Measurements from ENCODE around the gene SPOUT1.

DNA sequence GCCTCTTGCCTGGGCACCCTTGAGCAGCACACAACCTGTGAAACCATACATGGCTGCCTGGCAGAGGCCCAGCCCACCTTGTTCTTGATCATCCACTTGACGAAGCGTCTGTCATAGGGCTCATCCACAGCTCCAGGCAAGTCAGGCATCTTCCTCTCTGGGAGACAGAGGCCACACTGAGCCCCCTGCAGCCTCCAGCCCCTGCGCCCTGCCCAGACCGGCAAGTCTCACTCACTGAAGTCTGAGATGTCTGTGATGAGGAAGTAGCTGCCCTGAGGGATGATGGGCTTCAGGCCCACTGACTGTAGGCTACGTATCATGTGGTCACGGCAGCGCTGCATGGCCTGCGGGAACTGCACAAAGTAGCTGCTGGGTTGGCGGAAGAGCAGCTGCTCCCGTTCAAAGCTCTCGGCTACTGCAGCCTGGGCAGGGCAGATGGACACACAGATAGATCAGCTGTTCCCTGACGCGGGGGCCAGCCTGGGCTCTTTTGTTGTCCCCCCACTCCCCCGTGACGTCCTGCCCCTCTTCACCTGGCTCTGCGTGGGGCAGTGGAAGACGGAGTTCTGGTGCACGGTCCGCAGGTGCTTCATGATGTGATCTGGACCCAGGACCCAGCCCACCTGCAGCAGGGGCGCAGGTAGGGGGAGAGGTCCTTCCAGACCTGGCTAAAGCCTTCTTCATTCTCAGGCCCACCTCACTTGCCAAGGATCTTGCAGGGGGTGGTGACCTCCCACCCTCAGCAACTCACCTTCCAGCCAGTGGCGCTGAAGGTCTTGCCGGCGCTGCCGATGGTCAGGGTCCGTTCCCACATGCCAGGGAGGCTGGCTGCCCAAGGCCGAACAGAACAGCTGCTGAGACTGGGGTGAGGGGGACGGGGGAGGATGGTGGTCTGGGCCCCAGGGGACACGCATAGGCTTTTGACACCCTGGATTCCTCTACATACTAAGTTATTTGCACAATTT, 5.9 kb upstream of the SPOUT1 start:
- no peak for TF ChIP-seq EZH2 (IDR thresholded peaks at IDR 0.05; ENCODE audit: insufficient read depth, low read length)
- TF ChIP-seq, protein P1, sequence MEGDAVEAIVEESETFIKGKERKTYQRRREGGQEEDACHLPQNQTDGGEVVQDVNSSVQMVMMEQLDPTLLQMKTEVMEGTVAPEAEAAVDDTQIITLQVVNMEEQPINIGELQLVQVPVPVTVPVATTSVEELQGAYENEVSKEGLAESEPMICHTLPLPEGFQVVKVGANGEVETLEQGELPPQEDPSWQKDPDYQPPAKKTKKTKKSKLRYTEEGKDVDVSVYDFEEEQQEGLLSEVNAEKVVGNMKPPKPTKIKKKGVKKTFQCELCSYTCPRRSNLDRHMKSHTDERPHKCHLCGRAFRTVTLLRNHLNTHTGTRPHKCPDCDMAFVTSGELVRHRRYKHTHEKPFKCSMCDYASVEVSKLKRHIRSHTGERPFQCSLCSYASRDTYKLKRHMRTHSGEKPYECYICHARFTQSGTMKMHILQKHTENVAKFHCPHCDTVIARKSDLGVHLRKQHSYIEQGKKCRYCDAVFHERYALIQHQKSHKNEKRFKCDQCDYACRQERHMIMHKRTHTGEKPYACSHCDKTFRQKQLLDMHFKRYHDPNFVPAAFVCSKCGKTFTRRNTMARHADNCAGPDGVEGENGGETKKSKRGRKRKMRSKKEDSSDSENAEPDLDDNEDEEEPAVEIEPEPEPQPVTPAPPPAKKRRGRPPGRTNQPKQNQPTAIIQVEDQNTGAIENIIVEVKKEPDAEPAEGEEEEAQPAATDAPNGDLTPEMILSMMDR (IDR thresholded peaks at IDR 0.05; ENCODE audit: insufficient read depth, low read depth, low read length): no peak

Measured in astrocyte (in vitro differentiated cells and primary cell).